ENCODE measurements around the gene CSRP2. TPM values are rescaled to one million over a fixed set of nuclear protein-coding genes. Genes with fewer than 3 reads are reported as not detected.

Gene CSRP2
- total and polyA plus RNA-seq, 2 of the 8 experiments (the other 6 are each of a cell fraction or from before 2014, with no cell fraction given), result 149 to 227 TPM

GRCh38 chr12:76848132-76848531, 30.7 kb downstream of the CSRP2 start (continued):
- TF ChIP-seq USF2 (IDR thresholded peaks at IDR 0.05; ENCODE audit: low read length) (no peak), HDAC2 (IDR thresholded peaks at IDR 0.05; ENCODE audit: borderline replicate concordance in 1 of 2, low read depth in 2 of 2, low read length in 2 of 2) (no peak), TAF7 (optimal IDR thresholded peaks at IDR 0.05; ENCODE audit: borderline replicate concordance, low read depth, low read length) (no peak)

Measured in H1 (cell line).